Osteoblast (primary cell): Measurements from ENCODE around the gene DNAJC18. TPM values are rescaled to one million over a fixed set of nuclear protein-coding genes. Genes with fewer than 3 reads are reported as not detected.
"Not testable (repeated sequence)": the region's sequence is repeated elsewhere in the genome, so short reads cannot be mapped to it uniquely, and the experiment has no call there.

Source experiments
- DNase-seq: peaks from one replicate; pipeline ENCODE4 v3.0.0; 2011; ENCODE audit warnings: low spot score, mixed read lengths; ENCODE audit not compliant: insufficient read length; ENCODE audit errors: missing footprints
- H2AFZ ChIP-seq: 2 replicates; pipeline ENCODE4 v1.6.0; 2011; ENCODE audit warnings: mild to moderate bottlenecking, low read length
- H3K27ac ChIP-seq: 2 replicates; pipeline ENCODE4 v1.5.1; 2011; ENCODE audit warnings: mild to moderate bottlenecking, low read depth, low read length, moderate library complexity
- H3K27me3 ChIP-seq: 2 replicates; pipeline ENCODE4 v1.6.0; 2012; ENCODE audit warnings: mild to moderate bottlenecking, control low read depth, inconsistent platforms, low read length, moderate library complexity; ENCODE audit not compliant: insufficient read depth
- H3K36me3 ChIP-seq: 2 replicates; pipeline ENCODE4 v1.5.1; 2011; ENCODE audit warnings: mild to moderate bottlenecking, low read length, control low read depth, moderate library complexity; ENCODE audit not compliant: insufficient read depth
- H3K4me1 ChIP-seq: 2 replicates; pipeline ENCODE4 v1.5.1; 2011; ENCODE audit warnings: mild to moderate bottlenecking, low read length, control low read depth, moderate library complexity; ENCODE audit not compliant: insufficient read depth
- H3K4me2 ChIP-seq: 2 replicates; pipeline ENCODE4 v1.6.0; 2011; ENCODE audit warnings: mild to moderate bottlenecking, low read length; ENCODE audit not compliant: insufficient read depth
- H3K4me3 ChIP-seq: fragments of 200-600 bp; sonication (generic); 3 replicates; pipeline ENCODE4 v1.5.1; 2012; ENCODE audit warnings: mild to moderate bottlenecking, low read length, inconsistent platforms; ENCODE audit not compliant: insufficient read depth
- H3K79me2 ChIP-seq: 2 replicates; pipeline ENCODE4 v1.6.0; 2012; ENCODE audit warnings: mild to moderate bottlenecking, low read length, control low read depth, inconsistent platforms; ENCODE audit not compliant: insufficient read depth
- H3K9me3 ChIP-seq: 2 replicates; pipeline ENCODE4 v1.5.1; 2011; ENCODE audit warnings: low read depth, low read length, control low read depth
- H4K20me1 ChIP-seq: 2 replicates; pipeline ENCODE4 v1.6.0; 2012; ENCODE audit warnings: mild to moderate bottlenecking, low read length, control low read depth; ENCODE audit not compliant: insufficient read depth
- total RNA-seq: library from RNA; depleted of rRNA; stranded (reverse); fragments of >200 nt; gene quantifications from 2 replicates; pipeline ENCODE4 v1.2.3, GENCODE V29; 2012
- TF ChIP-seq, protein P1 (sequence below): IDR thresholded peaks from 2 replicates; pipeline ENCODE4 v1.5.1; 2011; ENCODE audit warnings: mild to moderate bottlenecking, low read depth, low read length, moderate library complexity; ENCODE audit errors: extremely low read depth

DNAJC18 gene
- total RNA-seq, 1 donor, result 16.3 TPM

DNA sequence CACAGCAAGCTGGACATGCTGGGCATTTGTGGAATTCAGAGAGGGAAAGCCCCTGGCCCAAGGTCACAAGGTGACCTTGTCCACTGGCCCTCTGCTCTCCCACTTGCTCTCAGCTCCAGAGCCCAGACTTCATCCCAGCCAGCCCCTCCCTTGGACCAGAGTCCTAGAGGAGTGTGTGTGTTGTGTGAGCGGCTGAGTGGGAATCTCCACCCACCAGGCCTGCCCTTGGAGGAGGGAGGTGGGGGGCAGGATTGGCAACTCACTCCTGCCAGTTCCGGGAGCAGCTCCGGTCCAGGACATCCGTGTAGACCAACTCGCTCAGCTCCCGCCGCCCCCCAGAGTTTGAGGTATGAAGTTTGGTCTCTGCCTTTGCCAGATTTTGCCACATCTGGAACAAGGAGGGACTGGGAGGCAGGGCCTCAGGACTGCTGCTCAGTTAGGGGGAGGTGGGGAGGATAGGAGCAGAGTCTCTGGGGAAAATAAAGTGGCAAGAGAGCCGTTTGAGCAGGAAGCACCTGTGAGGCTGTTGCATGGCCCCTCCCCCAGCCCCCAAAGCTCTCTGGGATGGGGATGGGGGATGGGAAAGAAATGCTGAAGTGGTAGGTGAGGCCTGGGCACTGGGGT, 51.0 kb downstream of the DNAJC18 start:
- Histone ChIP-seq H3K4me1 (peaks cover 4% of the 10 kb centered on the region), H3K27ac (no peak overlapping the region), H3K4me3 (peak overlapping the region; percentile 30), H3K27me3 (peaks cover 3% of the 10 kb centered on the region), H3K36me3 (no peaks in the 10 kb centered on the region), H2AFZ (peak overlapping the region; percentile 46), H4K20me1 (no peaks in the 10 kb centered on the region), H3K4me2 (peak overlapping the region; percentile 9), H3K9me3 (no peaks in the 10 kb centered on the region), H3K79me2 (no peaks in the 10 kb centered on the region)
- TF ChIP-seq, protein P1, sequence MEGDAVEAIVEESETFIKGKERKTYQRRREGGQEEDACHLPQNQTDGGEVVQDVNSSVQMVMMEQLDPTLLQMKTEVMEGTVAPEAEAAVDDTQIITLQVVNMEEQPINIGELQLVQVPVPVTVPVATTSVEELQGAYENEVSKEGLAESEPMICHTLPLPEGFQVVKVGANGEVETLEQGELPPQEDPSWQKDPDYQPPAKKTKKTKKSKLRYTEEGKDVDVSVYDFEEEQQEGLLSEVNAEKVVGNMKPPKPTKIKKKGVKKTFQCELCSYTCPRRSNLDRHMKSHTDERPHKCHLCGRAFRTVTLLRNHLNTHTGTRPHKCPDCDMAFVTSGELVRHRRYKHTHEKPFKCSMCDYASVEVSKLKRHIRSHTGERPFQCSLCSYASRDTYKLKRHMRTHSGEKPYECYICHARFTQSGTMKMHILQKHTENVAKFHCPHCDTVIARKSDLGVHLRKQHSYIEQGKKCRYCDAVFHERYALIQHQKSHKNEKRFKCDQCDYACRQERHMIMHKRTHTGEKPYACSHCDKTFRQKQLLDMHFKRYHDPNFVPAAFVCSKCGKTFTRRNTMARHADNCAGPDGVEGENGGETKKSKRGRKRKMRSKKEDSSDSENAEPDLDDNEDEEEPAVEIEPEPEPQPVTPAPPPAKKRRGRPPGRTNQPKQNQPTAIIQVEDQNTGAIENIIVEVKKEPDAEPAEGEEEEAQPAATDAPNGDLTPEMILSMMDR, result no peak
- DNase-seq, result peak; percentile 96

DNA sequence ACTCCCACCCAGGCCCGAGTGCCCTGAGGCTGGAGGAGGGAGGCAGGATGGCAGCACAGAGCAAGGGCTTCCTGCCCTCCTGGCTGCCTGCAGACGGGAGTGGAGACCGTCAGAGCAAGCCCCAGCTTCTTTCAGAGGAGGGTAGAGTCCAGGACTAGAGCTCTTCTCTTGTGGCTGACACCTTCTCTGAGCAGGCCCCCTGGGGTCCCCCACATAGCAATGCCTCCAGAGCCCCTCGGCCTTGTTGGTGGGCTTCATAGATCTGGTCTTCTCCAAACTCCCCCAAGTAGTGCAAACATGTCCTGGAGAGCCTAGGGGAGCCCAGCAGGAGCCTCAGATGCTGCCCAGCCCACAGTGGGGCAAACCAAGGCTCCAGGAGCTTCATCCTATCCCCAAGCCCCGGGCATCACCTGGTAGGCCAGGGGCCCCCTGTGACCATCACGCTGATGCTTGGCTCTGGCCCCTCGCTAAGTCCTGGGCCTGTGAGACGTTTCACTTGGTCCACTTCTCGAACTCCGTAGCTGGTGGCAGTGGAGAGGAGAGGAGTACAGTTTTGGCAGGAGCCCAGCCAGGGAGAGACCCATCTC, 51.6 kb downstream of the DNAJC18 start:
- H3K79me2 ChIP-seq, result no peaks in the 10 kb centered on the region
- H3K9me3 ChIP-seq, result no peaks in the 10 kb centered on the region
- no peaks in the 10 kb centered on the region for H4K20me1 ChIP-seq
- TF ChIP-seq, protein P1, result no peak
- H3K27me3 ChIP-seq, result no peaks in the 10 kb centered on the region
- no peak overlapping the region for H3K4me3 ChIP-seq
- no peak overlapping the region for H3K27ac ChIP-seq
- no peak overlapping the region for H3K4me2 ChIP-seq
- H2AFZ ChIP-seq, result no peak overlapping the region
- DNase-seq, result peak; percentile 73
- H3K36me3 ChIP-seq, result no peaks in the 10 kb centered on the region
- peaks cover 4% of the 10 kb centered on the region for H3K4me1 ChIP-seq

DNA sequence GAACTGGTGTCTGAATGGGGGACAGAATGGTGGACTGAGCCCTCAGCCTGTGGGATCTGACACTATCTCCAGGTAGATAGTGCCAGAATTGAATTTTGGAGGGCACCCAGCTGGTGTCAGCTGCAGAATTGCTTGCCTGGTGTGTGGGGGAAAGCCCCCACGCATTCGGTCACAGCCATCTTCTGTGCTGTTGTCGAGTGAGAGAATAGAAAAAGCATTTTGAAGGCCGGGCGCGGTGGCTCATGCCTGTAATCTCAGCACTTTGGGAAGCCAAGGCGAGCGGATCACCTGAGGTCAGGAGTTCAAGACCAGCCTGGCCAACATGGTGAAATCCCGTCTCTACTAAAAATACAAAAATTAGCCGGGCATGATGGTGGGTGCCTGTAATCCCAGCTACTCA, 52.4 kb downstream of the DNAJC18 start:
- H2AFZ ChIP-seq, H3K79me2 ChIP-seq, H3K36me3 ChIP-seq, H3K4me3 ChIP-seq, H3K4me1 ChIP-seq, H4K20me1 ChIP-seq, H3K4me2 ChIP-seq, H3K9me3 ChIP-seq, H3K27me3 ChIP-seq, H3K27ac ChIP-seq: not testable (repeated sequence)
- peak; percentile 50 for DNase-seq

DNA sequence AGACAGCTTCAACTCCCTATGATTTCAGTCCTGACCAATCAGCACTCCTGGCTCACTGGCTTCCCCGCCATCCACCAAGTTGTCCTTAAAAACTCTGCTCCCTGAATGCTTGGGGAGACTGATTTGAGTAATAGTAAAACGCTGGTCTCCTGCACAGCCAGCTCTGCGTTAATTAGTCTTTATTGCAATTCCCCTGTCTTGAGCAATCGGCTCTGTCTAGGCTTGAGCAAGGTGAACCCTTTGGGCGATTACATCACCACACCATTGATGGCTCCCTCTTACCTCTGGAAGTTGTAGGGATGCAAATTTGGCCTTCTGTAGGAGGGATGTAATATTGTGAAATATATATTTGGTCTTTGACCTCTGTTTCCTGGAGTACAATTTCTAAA, 53.3 kb downstream of the DNAJC18 start:
- H3K9me3 ChIP-seq, result no peaks in the 10 kb centered on the region
- no peak overlapping the region for H3K4me2 ChIP-seq
- no peaks in the 10 kb centered on the region for H4K20me1 ChIP-seq
- no peaks in the 10 kb centered on the region for H3K36me3 ChIP-seq
- H3K4me3 ChIP-seq, result no peak overlapping the region
- H2AFZ ChIP-seq, result no peak overlapping the region
- TF ChIP-seq, protein P1, result no peak
- DNase-seq, result peak; percentile 77
- H3K79me2 ChIP-seq, result no peaks in the 10 kb centered on the region
- H3K27me3 ChIP-seq, result no peaks in the 10 kb centered on the region
- peaks cover 4% of the 10 kb centered on the region for H3K4me1 ChIP-seq
- no peak overlapping the region for H3K27ac ChIP-seq
